HepG2 (cell line): Measurements from ENCODE around the gene CYTH1. TPM values are rescaled to one million over a fixed set of nuclear protein-coding genes. Genes with fewer than 3 reads are reported as not detected.
A peak's percentile ranks its signal among the peaks of the same experiment; 100 is the strongest.

Experiments used
- ASH2L ChIP-seq: fragments of 300-600, 200-600 bp; sonication (generic); IDR thresholded peaks from 2 replicates; pipeline ENCODE4 v1.7.0; 2017; ENCODE audit warnings: low read depth, mild to moderate bottlenecking, moderate library complexity, mixed read lengths, low read length; ENCODE audit not compliant: insufficient read length
- DMAP1 ChIP-seq: IDR thresholded peaks from 2 replicates; pipeline ENCODE4 v1.6.1; 2016
- FOXA3 ChIP-seq: IDR thresholded peaks from 2 replicates; pipeline ENCODE4 v1.6.1; 2016; ENCODE audit warnings: missing genetic modification reagents, missing compliant biosample characterization
- GATAD2A ChIP-seq: IDR thresholded peaks from 2 replicates; pipeline ENCODE4 v1.6.1; 2016
- HDAC1 ChIP-seq: sonication (generic); formaldehyde crosslinking; IDR thresholded peaks from 2 replicates; pipeline ENCODE4 v1.5.1; 2020; ENCODE audit warnings: mild to moderate bottlenecking, missing genetic modification reagents
- IRF2 ChIP-seq: IDR thresholded peaks from 2 replicates; pipeline ENCODE4 v1.6.1; 2018; ENCODE audit warnings: missing genetic modification reagents, missing compliant biosample characterization
- JUND ChIP-seq: sonication (generic); formaldehyde crosslinking; IDR thresholded peaks from 2 replicates; pipeline ENCODE4 v1.8.0; 2022; ENCODE audit warnings: mild to moderate bottlenecking, missing genetic modification reagents
- KAT2B ChIP-seq: fragments of 150-350 bp; IDR thresholded peaks from 2 replicates; pipeline ENCODE4 v1.6.1; 2014; ENCODE audit warnings: low read depth, low read length, borderline replicate concordance
- MAF1 ChIP-seq: sonication (generic); formaldehyde crosslinking; IDR thresholded peaks from 2 replicates; pipeline ENCODE4 v1.5.0; 2020; ENCODE audit warnings: missing genetic modification reagents, borderline replicate concordance
- MIER3 ChIP-seq: IDR thresholded peaks from 2 replicates; pipeline ENCODE4 v1.6.1; 2016; ENCODE audit warnings: missing compliant biosample characterization, borderline replicate concordance
- MTF1 ChIP-seq: sonication (generic); formaldehyde crosslinking; IDR thresholded peaks from 2 replicates; pipeline ENCODE4 v1.5.0; 2020; ENCODE audit warnings: missing genetic modification reagents
- NFIC ChIP-seq: IDR thresholded peaks from 2 replicates; pipeline ENCODE4 v1.6.1; 2012; ENCODE audit warnings: mild to moderate bottlenecking, low read length, inconsistent platforms
- NONO ChIP-seq, 2 experiments: fragments of 450-650 bp in 1 of 2; sonication (generic) in 1 of 2; formaldehyde crosslinking in 1 of 2; IDR thresholded peaks in 1 of 2; conservative IDR thresholded peaks in 1 of 2; 2 replicates each; pipeline versions ENCODE4 v1.6.1 to v1.8.0; 2017 to 2022; ENCODE audit warnings: mild to moderate bottlenecking in 1 of 2, missing genetic modification reagents in 1 of 2, moderate library complexity in 1 of 2
- PITX1 ChIP-seq: sonication (generic); formaldehyde crosslinking; IDR thresholded peaks from 2 replicates; pipeline ENCODE4 v1.5.1; 2020; ENCODE audit warnings: mild to moderate bottlenecking, missing genetic modification reagents
- SP2 ChIP-seq: sonication (generic); formaldehyde crosslinking; IDR thresholded peaks from 2 replicates; pipeline ENCODE4 v1.5.1; 2020; ENCODE audit warnings: mild to moderate bottlenecking, missing genetic modification reagents
- STAG1 ChIP-seq: sonication (generic); formaldehyde crosslinking; IDR thresholded peaks from 2 replicates; pipeline ENCODE4 v1.4.0; 2020; ENCODE audit warnings: missing genetic modification reagents
- ZBTB38 ChIP-seq: sonication (generic); formaldehyde crosslinking; IDR thresholded peaks from 2 replicates; pipeline ENCODE4 v1.5.1; 2020; ENCODE audit warnings: mild to moderate bottlenecking, missing genetic modification reagents
- ZMYM4 ChIP-seq: sonication (generic); formaldehyde crosslinking; IDR thresholded peaks from 2 replicates; pipeline ENCODE4 v1.8.1; 2023; ENCODE audit warnings: mild to moderate bottlenecking, missing genetic modification reagents
- ZNF337 ChIP-seq: sonication (generic); formaldehyde crosslinking; IDR thresholded peaks from 2 replicates; pipeline ENCODE4 v1.5.1; 2020; ENCODE audit warnings: missing genetic modification reagents, low read depth, mild to moderate bottlenecking, borderline replicate concordance
- ZNF484 ChIP-seq: sonication (generic); formaldehyde crosslinking; IDR thresholded peaks from 2 replicates; pipeline ENCODE4 v1.5.1; 2020; ENCODE audit warnings: mild to moderate bottlenecking, low read depth, missing genetic modification reagents, borderline replicate concordance
- ZNF496 ChIP-seq: sonication (generic); formaldehyde crosslinking; IDR thresholded peaks from 2 replicates; pipeline ENCODE4 v1.8.1; 2023; ENCODE audit warnings: mild to moderate bottlenecking, moderate library complexity, missing genetic modification reagents; ENCODE audit not compliant: insufficient replicate concordance
- ZSCAN29 ChIP-seq: sonication (generic); formaldehyde crosslinking; conservative IDR thresholded peaks from 2 replicates; pipeline ENCODE4 v1.4.0; 2020; ENCODE audit warnings: mild to moderate bottlenecking, missing genetic modification reagents
- ZSCAN30 ChIP-seq: sonication (generic); formaldehyde crosslinking; IDR thresholded peaks from 2 replicates; pipeline ENCODE4 v1.5.0; 2020; ENCODE audit warnings: mild to moderate bottlenecking, missing genetic modification reagents
- polyA plus RNA-seq, 8 experiments: library from polyadenylated mRNA; depleted of rRNA in 3 of 8; stranded (reverse) in 7 of 8; unstranded in 1 of 8; fragments of >200 nt; fragmentation: Illumina TruSeq in 4 of 8; extraction: Trizol in 4 of 8; gene quantifications; 2 replicates each; pipeline versions ENCODE4 v1.2.1 to v1.2.3, GENCODE V29; 2011 to 2016; ENCODE audit warnings: low read depth in 4 of 8, missing spikeins in 1 of 8, mixed read lengths in 1 of 8; ENCODE audit not compliant: insufficient read depth in 1 of 8
- total RNA-seq, 5 experiments: library from RNA; depleted of rRNA; stranded (reverse); fragments of >200 nt; fragmentation: Illumina TruSeq; extraction: Trizol; gene quantifications; 2 replicates each; pipeline ENCODE4 v1.2.3, GENCODE V29; 2016; ENCODE audit warnings: low read depth in 1 of 5
- TF ChIP-seq, protein P1 (sequence below): sonication (generic); formaldehyde crosslinking; conservative IDR thresholded peaks from 2 replicates; pipeline ENCODE4 v1.4.0; 2020; ENCODE audit warnings: missing genetic modification reagents
- TF ChIP-seq, protein P2 (sequence below): sonication (generic); formaldehyde crosslinking; IDR thresholded peaks from 2 replicates; pipeline ENCODE4 v1.4.0; 2020; ENCODE audit warnings: missing genetic modification reagents
- TF ChIP-seq, protein P3 (sequence below): sonication (generic); formaldehyde crosslinking; IDR thresholded peaks from 2 replicates; pipeline ENCODE4 v1.4.0; 2020; ENCODE audit warnings: mild to moderate bottlenecking, low read depth, missing genetic modification reagents
- TF ChIP-seq, protein P4 (sequence below): sonication (generic); formaldehyde crosslinking; IDR thresholded peaks from 2 replicates; pipeline ENCODE4 v1.5.0; 2020; ENCODE audit warnings: missing genetic modification reagents, mild to moderate bottlenecking, borderline replicate concordance

Gene CYTH1
- total and polyA plus RNA-seq, 2 of the 13 experiments (the other 11 are each of a cell fraction or from before 2014, with no cell fraction given) = 20.1 to 48.9 TPM

DNA sequence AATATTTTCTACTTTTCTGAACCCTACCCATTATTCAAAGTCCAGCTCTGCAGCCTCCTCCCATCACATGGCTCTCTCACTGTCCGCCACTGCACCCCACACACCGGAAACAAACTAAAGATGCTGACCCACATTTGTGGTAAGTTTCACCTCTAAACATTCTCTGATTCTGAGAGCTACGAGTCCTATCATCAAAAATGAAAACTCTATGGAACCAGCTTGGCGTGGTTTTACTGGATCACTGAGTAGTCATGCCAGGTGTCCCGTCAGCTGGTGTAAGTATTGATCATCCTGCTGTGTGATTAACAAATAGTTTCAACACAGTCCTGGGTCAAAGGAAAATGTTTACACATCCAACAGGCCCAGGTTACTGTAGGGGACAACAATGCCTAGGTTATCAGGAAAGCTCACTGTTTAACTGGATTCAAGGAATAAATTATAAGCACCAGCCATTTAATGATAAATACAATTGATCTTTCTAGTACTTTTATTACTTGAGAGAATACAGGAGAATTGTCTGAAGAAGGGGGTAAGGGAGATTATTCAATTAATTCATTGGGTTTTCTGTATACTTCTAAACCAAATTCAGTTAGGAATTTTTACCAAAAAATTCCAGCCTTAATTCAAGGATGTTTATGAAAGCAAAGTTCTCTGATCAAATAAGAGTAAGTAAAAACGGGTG lies 33.9 kb downstream of the CYTH1 start (continued):
- peak; percentile 48; the same call in 1 of the 2 replicates for TF ChIP-seq KAT2B
- TF ChIP-seq, protein P1, sequence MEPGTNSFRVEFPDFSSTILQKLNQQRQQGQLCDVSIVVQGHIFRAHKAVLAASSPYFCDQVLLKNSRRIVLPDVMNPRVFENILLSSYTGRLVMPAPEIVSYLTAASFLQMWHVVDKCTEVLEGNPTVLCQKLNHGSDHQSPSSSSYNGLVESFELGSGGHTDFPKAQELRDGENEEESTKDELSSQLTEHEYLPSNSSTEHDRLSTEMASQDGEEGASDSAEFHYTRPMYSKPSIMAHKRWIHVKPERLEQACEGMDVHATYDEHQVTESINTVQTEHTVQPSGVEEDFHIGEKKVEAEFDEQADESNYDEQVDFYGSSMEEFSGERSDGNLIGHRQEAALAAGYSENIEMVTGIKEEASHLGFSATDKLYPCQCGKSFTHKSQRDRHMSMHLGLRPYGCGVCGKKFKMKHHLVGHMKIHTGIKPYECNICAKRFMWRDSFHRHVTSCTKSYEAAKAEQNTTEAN (CRISPR knock-in tag) = no peak
- TF ChIP-seq MAF1 (CRISPR knock-in tag) = no peak
- peak; percentile 62; the same call in 1 of the 2 replicates for TF ChIP-seq ZNF337
- TF ChIP-seq SP2 (CRISPR knock-in tag) = no peak
- peak; percentile 84 for TF ChIP-seq ASH2L
- peak; percentile 62 for TF ChIP-seq DMAP1 (CRISPR knock-in tag)
- 0 out of 2 replicates have a peak, but pooled peaks have one; percentile 12 for TF ChIP-seq ZSCAN29
- TF ChIP-seq MIER3 = peak; percentile 95; the same call in 1 of the 2 replicates
- peak; percentile 95 for TF ChIP-seq FOXA3 (CRISPR knock-in tag)
- TF ChIP-seq, protein P2, sequence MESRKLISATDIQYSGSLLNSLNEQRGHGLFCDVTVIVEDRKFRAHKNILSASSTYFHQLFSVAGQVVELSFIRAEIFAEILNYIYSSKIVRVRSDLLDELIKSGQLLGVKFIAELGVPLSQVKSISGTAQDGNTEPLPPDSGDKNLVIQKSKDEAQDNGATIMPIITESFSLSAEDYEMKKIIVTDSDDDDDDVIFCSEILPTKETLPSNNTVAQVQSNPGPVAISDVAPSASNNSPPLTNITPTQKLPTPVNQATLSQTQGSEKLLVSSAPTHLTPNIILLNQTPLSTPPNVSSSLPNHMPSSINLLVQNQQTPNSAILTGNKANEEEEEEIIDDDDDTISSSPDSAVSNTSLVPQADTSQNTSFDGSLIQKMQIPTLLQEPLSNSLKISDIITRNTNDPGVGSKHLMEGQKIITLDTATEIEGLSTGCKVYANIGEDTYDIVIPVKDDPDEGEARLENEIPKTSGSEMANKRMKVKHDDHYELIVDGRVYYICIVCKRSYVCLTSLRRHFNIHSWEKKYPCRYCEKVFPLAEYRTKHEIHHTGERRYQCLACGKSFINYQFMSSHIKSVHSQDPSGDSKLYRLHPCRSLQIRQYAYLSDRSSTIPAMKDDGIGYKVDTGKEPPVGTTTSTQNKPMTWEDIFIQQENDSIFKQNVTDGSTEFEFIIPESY (CRISPR knock-in tag) = peak; percentile 78
- TF ChIP-seq NONO (IDR thresholded peaks at IDR 0.05) = no peak
- TF ChIP-seq NONO (CRISPR knock-in tag; conservative IDR thresholded peaks at IDR 0.05) = no peak
- peak; percentile 90 for TF ChIP-seq PITX1 (CRISPR knock-in tag)
- TF ChIP-seq ZNF496 = no peak
- TF ChIP-seq ZNF484 (CRISPR knock-in tag) = no peak
- peak; percentile 88 for TF ChIP-seq NFIC
- TF ChIP-seq, protein P3, sequence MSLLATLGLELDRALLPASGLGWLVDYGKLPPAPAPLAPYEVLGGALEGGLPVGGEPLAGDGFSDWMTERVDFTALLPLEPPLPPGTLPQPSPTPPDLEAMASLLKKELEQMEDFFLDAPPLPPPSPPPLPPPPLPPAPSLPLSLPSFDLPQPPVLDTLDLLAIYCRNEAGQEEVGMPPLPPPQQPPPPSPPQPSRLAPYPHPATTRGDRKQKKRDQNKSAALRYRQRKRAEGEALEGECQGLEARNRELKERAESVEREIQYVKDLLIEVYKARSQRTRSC (CRISPR knock-in tag) = peak; percentile 75; the same call in 1 of the 2 replicates
- peak; percentile 99 for TF ChIP-seq GATAD2A
- no peak for TF ChIP-seq ZBTB38 (CRISPR knock-in tag)
- TF ChIP-seq, protein P4, sequence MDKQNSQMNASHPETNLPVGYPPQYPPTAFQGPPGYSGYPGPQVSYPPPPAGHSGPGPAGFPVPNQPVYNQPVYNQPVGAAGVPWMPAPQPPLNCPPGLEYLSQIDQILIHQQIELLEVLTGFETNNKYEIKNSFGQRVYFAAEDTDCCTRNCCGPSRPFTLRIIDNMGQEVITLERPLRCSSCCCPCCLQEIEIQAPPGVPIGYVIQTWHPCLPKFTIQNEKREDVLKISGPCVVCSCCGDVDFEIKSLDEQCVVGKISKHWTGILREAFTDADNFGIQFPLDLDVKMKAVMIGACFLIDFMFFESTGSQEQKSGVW (CRISPR knock-in tag) = no peak
- peak; percentile 20; the same call in 1 of the 2 replicates for TF ChIP-seq MTF1 (CRISPR knock-in tag)
- peak; percentile 16; the same call in 1 of the 2 replicates for TF ChIP-seq STAG1
- TF ChIP-seq ZMYM4 = peak; percentile 51
- TF ChIP-seq HDAC1 (CRISPR knock-in tag) = peak; percentile 93
- TF ChIP-seq ZSCAN30 = 0 out of 2 replicates have a peak, but pooled peaks have one; percentile 9
- peak; percentile 79; the same call in 1 of the 2 replicates for TF ChIP-seq IRF2
- TF ChIP-seq JUND (CRISPR knock-in tag) = 0 out of 2 replicates have a peak, but pooled peaks have one; percentile 41
